Right lobe of liver (tissue), 4 donors: ENCODE data around the gene FAXC.

ENCODE experiments used
- CTCF ChIP-seq, 4 donors: fragments of 200-600 bp in 3 of 4; fragments of 450-650 bp in 1 of 4; IDR thresholded peaks; one replicate each; pipeline versions ENCODE4 v1.5.1 to v1.8.0; 2016 to 2022; ENCODE audit warnings: antibody characterized with exemption in 4 of 4, mild to moderate bottlenecking in 2 of 4
- POLR2A ChIP-seq: fragments of 450-650 bp; IDR thresholded peaks from one replicate; pipeline ENCODE4 v1.6.1; 2017; ENCODE audit warnings: antibody characterized with exemption, mild to moderate bottlenecking
- donor health status: DM: no; HTN: no; CAD: no.
- donor health status: DM: no; HTN: no; CAD: no.
- donor health status: DM: no; HTN: yes; CAD: no.

- TF ChIP-seq CTCF (IDR thresholded peaks at IDR 0.05) (no peak), POLR2A (no peak)
These were observed 72.7 kb downstream of the FAXC start for GRCh38 chr6:99276747-99277146.
